ENCODE data around the gene ETS2. TPM values are rescaled to one million over a fixed set of nuclear protein-coding genes. Genes with fewer than 3 reads are reported as not detected.

ETS2 gene
- total RNA-seq, 1 experiment from 2014 or later, result 48.2 TPM

DNA sequence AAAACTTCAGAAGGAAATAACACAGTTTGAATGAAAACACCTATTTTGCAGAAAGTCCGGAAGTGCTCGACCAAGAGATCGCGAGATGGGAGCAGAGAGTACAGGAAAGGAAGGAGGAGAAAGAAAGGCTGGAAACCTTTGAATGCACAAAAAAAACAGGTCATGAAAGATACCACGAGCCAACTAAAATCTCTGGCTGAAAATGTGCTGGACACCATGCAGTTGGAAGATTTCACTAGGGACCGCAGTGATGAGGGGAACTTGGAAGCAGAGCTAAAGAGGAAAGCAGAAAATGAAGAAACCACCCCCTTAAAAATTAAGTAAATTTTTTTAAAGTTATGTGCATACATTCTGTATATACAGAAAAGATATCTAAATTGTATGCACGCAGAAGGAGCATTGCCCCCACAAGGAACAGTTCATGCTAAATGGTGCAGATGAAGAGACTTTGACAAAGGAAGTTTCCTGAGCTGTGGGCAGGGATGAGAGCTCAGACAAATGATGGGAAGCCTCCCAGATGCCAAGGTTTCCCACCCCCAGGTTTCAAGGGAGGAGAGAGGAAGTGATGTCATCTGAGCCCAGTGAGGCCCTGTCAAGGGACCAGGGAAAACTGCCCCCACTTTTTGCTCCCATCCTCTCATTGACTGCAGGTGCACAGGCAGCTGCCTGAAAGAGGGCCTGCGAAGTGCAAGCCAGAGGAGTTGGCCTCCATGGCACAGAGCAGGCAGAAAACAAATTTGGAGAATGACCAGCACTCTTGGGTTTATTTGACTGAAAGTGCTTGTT, 52.5 kb downstream of the ETS2 start:
- DNase-seq (ENCODE audit: low read depth), result peak; percentile 32

DNA sequence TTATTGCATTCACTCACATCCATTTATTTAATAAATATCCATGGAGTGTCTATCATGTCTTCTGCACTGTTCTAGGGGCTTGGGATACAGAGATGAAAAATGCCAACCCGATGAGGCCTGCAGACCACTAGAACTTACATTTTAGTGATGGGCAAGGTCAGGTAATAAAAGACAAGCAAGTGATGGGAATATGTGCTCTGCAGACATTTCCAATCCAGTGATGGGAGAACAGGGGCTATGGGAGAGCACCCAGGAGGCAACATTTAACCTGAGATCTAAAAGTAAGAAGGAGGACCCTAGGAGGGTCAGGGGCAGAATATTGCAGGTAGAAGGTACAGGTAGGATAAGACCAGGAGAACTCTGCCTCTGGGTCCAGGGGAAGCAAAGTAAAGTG, 53.1 kb downstream of the ETS2 start:
- DNase-seq (ENCODE audit: low read depth), result no peak

DNA sequence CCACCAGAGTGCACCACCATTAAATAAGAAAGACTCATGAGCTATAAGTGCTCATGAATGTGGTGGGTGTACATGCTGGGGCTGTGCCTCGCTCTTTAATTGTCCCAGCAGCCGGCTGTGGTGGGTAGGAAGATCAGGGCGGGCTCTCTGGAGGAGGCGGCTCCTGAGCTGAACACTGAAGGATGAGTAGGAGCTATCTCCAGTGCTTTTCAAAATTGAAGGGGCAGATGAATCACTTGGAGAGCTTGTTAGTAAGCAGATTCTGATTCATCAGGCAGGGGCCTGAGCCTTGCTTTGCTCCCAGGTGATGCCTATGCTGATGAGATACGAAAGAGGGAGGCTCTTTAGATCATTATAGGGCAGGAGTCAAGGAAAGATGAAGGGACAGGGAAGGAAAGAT, 54.1 kb downstream of the ETS2 start:
- DNase-seq (ENCODE audit: low read depth), result peak; percentile 54

DNA sequence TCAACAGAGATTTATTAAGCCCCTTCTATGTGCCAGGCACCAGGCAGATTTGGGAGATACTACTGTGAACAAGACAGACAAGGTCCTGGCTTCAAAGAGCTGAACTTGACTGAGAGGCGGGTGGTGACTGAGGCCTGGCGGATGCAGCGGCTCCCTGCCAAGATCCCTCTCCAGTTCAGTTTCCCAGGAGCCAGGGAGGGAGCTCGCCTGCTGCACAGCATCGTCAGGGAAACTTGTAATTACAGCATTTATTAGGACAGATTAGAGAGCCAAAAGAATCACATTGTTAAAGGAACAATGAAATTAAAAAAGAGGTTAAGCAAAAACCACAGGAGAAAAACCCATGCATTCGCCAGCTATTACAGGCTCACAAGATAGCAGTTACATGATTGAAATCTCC, 55.3 kb downstream of the ETS2 start:
- no peak for DNase-seq (ENCODE audit: low read depth)

DNA sequence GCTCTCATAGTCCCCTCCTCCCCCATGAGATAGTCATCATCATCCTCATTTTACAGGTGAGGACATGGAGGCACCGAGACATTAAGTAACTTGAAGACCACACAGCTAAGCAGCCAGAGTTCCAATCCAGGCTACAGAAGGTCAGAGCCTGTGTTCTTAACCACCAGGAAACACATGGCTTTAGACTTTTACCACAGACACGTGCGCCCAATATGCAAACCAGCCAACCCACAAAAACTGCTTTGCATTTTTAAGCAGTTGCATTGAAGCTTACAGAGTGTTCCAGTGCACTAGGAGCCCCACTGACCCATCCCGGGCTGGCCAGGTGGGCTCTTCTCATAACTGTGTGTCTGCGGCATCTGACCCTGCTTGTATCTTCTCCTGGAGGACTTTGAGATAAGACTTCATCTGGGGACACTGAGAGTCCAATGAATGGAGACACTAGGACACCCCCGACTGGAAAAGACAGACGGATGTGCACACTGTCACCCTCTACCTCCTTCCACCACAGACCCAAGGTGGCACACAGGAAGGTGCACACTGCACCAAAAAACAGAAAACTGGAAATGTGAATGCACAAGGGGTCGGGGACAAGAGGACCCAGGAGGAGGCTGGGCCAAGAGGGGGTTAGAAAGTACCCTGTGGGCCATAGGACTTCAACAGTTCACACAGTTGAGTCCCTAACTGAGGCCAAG, 56.4 kb downstream of the ETS2 start:
- no peak for DNase-seq (ENCODE audit: low read depth)

DNA sequence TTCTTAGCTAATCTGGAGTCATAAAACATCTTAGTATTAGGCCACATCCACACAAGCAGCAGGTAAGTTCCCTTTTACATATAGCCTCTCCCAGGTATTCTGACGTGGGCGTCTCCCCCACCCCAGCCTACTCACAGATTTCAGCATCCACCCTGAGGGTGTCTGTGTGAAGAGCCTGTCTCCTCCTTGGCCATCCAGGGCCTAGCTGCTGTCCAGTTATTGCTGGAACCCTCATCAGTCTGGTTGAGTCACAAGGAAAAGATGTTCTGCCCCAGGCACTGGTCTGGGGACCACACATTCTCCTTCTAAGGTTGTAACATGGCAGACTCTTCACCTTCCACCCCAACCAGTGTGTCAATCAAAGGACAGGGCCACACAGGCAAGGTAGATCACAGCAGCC, 57.6 kb downstream of the ETS2 start:
- no peak for DNase-seq (ENCODE audit: low read depth)

DNA sequence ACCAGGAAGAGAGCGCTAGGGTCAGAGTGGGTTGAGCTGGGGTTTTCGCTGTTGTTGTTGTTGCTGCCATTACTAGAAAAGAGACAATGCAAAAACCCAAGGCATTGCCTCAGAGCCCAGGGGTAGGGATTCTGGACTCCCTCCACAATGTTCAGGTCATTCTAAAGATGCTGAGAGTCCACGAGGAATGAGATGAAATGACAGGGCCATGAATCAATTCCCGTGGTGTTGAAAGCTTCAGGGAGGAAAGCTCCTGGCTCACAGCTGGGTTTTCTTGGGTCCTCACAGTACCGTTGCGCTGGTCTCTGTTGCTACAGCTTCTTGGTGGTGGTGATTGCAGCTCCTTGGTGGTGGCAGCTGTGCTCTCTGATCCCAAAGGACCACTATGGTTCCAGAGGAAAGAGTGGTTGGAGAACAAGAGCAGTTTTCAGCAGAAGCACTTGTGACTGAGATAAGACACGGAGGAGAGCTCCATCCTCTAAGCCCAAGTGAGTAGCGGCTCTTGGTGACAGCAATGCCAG, 58.2 kb downstream of the ETS2 start:
- no peak for DNase-seq (ENCODE audit: low read depth)

DNA sequence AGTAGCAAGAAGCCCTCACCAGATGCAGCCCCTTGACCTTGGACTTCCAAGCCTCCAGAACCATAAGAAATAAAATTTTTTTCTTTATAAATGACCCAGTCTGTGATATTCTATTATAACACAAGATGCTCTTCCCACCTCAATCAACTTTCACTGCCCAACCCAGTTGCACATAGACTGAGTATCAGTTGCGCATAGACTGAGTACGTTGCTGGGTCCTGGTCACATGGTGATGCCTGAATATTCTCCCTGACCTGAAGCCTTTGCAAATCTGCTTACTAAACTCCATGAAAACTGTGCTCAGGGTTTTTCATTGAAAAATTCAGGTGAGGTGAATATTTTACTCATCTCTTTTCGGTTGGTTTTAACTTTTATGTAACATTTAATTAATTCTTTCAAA, 59.2 kb downstream of the ETS2 start:
- no peak for DNase-seq (ENCODE audit: low read depth)

DNA sequence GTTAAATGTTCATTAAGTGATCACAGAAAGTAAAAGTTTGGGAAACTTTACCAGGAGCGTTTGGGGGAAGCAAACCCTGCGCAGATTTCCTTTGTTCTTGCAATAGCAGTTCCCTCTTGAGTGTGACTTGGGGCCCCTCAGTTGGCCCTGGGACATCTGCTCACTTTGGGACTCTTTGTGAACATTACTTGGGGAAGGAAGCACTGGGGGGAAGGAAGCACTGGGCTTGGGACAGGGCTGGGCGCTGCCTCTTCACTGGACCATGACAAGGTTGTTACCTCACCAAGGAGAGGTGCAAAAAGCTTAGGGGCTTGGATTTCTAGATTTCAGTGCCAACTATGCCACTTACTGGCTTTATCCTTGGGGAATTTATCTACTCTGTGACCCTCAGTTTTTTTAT, 63.5 kb downstream of the ETS2 start:
- no peak for DNase-seq (ENCODE audit: low read depth)

DNA sequence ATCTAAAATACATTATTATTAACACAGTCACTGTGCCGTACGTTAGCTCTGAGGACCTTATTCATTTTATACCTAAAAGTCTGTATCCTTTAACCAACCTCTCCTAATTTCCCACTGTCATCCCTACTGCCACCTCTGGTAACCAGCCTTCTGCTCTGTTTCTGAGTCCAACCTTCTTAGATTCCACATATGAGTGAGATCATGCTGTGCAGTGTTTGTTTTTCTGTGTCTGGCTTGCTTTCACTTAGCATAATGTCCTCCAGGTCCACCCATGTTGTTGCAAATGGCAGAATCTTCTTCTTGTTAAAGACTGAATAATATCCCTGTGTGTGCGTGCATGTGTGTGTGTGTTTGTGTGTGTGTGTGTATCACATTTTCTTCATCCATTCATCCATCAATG, 64.2 kb downstream of the ETS2 start:
- DNase-seq (ENCODE audit: low read depth), result no peak

All from HT1080 (cell line).